Liver (tissue), 3 donors: ENCODE data around the gene CFAP299.

Source experiments
- EGR1 ChIP-seq, 2 donors: IDR thresholded peaks; 2 replicates each; pipeline ENCODE4 v1.6.1; 2016 to 2018; ENCODE audit warnings: antibody characterized with exemption in 2 of 2, low read depth in 2 of 2
- GABPA ChIP-seq, 2 donors: IDR thresholded peaks in 1 of 2; conservative IDR thresholded peaks in 1 of 2; 2 replicates each; pipeline ENCODE4 v1.6.1; 2016; ENCODE audit warnings: antibody characterized with exemption in 2 of 2, mild to moderate bottlenecking in 1 of 2, moderate library complexity in 1 of 2
- RAD21 ChIP-seq, 2 donors: IDR thresholded peaks; 2 replicates each; pipeline ENCODE4 v1.6.1; 2016; ENCODE audit warnings: antibody characterized with exemption in 2 of 2, mild to moderate bottlenecking in 2 of 2
- SP1 ChIP-seq: IDR thresholded peaks from 2 replicates; pipeline ENCODE4 v1.6.1; 2018; ENCODE audit warnings: antibody characterized with exemption, mild to moderate bottlenecking
- TF ChIP-seq, protein P1 (sequence below): IDR thresholded peaks from 2 replicates; pipeline ENCODE4 v1.6.1; 2016; ENCODE audit warnings: antibody characterized with exemption
- TF ChIP-seq, protein P2 (sequence below): IDR thresholded peaks from 2 replicates; pipeline ENCODE4 v1.6.1; 2016; ENCODE audit warnings: antibody characterized with exemption, mild to moderate bottlenecking
- TF ChIP-seq, protein P3 (sequence below): IDR thresholded peaks from 2 replicates; pipeline ENCODE4 v1.6.1; 2016; ENCODE audit warnings: antibody characterized with exemption
- TF ChIP-seq, protein P4 (sequence below): fragments of 150-350 bp; IDR thresholded peaks from 2 replicates; pipeline ENCODE4 v1.5.1; 2017; ENCODE audit warnings: improper control_type of control experiment, low read depth, low read length; ENCODE audit not compliant: missing input control
- donor health status: healthy.
- donor health status: healthy.

DNA sequence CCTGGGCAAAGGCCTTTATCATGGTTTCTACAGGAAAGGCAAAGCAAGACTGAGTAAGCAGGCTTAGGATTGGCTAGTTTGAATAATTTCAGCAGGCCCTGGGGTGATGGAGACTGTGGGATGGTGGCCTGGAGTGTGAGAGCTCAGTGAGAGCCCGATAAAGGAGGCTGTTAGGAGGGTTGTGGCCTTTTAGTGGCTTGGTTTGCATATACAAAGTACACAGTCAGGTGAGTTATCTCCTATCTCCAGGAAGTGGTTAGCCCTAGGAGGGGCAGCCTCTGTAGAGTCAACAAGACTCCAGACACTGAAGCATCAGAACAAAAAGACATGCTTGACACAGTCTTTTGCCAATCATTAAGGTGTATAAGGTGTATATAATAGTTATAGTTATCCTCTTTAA lies 157.2 kb downstream of the CFAP299 start:
- TF ChIP-seq, protein P1, sequence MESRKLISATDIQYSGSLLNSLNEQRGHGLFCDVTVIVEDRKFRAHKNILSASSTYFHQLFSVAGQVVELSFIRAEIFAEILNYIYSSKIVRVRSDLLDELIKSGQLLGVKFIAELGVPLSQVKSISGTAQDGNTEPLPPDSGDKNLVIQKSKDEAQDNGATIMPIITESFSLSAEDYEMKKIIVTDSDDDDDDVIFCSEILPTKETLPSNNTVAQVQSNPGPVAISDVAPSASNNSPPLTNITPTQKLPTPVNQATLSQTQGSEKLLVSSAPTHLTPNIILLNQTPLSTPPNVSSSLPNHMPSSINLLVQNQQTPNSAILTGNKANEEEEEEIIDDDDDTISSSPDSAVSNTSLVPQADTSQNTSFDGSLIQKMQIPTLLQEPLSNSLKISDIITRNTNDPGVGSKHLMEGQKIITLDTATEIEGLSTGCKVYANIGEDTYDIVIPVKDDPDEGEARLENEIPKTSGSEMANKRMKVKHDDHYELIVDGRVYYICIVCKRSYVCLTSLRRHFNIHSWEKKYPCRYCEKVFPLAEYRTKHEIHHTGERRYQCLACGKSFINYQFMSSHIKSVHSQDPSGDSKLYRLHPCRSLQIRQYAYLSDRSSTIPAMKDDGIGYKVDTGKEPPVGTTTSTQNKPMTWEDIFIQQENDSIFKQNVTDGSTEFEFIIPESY = no peak
- TF ChIP-seq, protein P2, sequence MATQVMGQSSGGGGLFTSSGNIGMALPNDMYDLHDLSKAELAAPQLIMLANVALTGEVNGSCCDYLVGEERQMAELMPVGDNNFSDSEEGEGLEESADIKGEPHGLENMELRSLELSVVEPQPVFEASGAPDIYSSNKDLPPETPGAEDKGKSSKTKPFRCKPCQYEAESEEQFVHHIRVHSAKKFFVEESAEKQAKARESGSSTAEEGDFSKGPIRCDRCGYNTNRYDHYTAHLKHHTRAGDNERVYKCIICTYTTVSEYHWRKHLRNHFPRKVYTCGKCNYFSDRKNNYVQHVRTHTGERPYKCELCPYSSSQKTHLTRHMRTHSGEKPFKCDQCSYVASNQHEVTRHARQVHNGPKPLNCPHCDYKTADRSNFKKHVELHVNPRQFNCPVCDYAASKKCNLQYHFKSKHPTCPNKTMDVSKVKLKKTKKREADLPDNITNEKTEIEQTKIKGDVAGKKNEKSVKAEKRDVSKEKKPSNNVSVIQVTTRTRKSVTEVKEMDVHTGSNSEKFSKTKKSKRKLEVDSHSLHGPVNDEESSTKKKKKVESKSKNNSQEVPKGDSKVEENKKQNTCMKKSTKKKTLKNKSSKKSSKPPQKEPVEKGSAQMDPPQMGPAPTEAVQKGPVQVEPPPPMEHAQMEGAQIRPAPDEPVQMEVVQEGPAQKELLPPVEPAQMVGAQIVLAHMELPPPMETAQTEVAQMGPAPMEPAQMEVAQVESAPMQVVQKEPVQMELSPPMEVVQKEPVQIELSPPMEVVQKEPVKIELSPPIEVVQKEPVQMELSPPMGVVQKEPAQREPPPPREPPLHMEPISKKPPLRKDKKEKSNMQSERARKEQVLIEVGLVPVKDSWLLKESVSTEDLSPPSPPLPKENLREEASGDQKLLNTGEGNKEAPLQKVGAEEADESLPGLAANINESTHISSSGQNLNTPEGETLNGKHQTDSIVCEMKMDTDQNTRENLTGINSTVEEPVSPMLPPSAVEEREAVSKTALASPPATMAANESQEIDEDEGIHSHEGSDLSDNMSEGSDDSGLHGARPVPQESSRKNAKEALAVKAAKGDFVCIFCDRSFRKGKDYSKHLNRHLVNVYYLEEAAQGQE = no peak
- TF ChIP-seq, protein P3, sequence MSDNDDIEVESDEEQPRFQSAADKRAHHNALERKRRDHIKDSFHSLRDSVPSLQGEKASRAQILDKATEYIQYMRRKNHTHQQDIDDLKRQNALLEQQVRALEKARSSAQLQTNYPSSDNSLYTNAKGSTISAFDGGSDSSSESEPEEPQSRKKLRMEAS = no peak
- TF ChIP-seq, protein P4, sequence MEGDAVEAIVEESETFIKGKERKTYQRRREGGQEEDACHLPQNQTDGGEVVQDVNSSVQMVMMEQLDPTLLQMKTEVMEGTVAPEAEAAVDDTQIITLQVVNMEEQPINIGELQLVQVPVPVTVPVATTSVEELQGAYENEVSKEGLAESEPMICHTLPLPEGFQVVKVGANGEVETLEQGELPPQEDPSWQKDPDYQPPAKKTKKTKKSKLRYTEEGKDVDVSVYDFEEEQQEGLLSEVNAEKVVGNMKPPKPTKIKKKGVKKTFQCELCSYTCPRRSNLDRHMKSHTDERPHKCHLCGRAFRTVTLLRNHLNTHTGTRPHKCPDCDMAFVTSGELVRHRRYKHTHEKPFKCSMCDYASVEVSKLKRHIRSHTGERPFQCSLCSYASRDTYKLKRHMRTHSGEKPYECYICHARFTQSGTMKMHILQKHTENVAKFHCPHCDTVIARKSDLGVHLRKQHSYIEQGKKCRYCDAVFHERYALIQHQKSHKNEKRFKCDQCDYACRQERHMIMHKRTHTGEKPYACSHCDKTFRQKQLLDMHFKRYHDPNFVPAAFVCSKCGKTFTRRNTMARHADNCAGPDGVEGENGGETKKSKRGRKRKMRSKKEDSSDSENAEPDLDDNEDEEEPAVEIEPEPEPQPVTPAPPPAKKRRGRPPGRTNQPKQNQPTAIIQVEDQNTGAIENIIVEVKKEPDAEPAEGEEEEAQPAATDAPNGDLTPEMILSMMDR = no peak
- no peak for TF ChIP-seq SP1
- TF ChIP-seq EGR1 (IDR thresholded peaks at IDR 0.05; ENCODE audit: low read depth in 2 of 2) = no peak
- TF ChIP-seq RAD21 (IDR thresholded peaks at IDR 0.05) = no peak
- TF ChIP-seq GABPA (IDR thresholded peaks at IDR 0.05 in 1 of 2, conservative IDR thresholded peaks at IDR 0.05 in 1 of 2) = no peak
